ENCODE data around the gene DGCR2. TPM values are rescaled to one million over a fixed set of nuclear protein-coding genes. Genes with fewer than 3 reads are reported as not detected.

The DGCR2 gene
- total RNA-seq, 1 experiment from 2014 or later, result 42.9 TPM

GRCh38 chr22:19042285-19043120, 79.7 kb downstream of the DGCR2 start (continued):
- TF ChIP-seq RAD21 (IDR thresholded peaks at IDR 0.05; ENCODE audit: low read depth), result no peak
- TF ChIP-seq EZH2 (IDR thresholded peaks at IDR 0.05), result no peak
- TF ChIP-seq, protein P1, sequence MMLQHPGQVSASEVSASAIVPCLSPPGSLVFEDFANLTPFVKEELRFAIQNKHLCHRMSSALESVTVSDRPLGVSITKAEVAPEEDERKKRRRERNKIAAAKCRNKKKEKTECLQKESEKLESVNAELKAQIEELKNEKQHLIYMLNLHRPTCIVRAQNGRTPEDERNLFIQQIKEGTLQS (IDR thresholded peaks at IDR 0.05), result no peak
- TF ChIP-seq ELF1 (IDR thresholded peaks at IDR 0.05; ENCODE audit: borderline replicate concordance, low read depth), result no peak
- TF ChIP-seq TCF7L2 (IDR thresholded peaks at IDR 0.05; ENCODE audit: borderline replicate concordance, extremely low read depth, insufficient read depth, insufficient read length), result no peak
- TF ChIP-seq ZFX (IDR thresholded peaks at IDR 0.05), result no peak
- no peak for TF ChIP-seq EZH2phosphoT487 (IDR thresholded peaks at IDR 0.05; ENCODE audit: borderline replicate concordance)
- TF ChIP-seq JUND (IDR thresholded peaks at IDR 0.05), result no peak

GRCh38 chr22:19041704-19042074, 80.5 kb downstream of the DGCR2 start:
- H3K4me3 ChIP-seq (replicated peaks in 1 of 2; ENCODE audit: low read depth in 1 of 2, low read length in 2 of 2), result no peak overlapping the region
- ChIA-PET CTCF (no interaction called here), RAD21 (ENCODE audit: low non-redundant PET in 1 of 2, low total read pairs in 2 of 2, uncharacterized antibody in 2 of 2, unreplicated experiment in 2 of 2) (no interaction called here), POLR2A (no interaction called here)
- H3K27me3 ChIP-seq (ENCODE audit: insufficient read depth, low read length), result no peaks in the 10 kb centered on the region
- no peak overlapping the region for H3K9ac ChIP-seq (ENCODE audit: low read length)
- H3K4me1 ChIP-seq (ENCODE audit: control insufficient read depth in 1 of 2, insufficient read depth in 2 of 2, low read length in 2 of 2), result no peaks in the 10 kb centered on the region
- no peak overlapping the region for H2AFZ ChIP-seq (ENCODE audit: low read depth, low read length, poor library complexity, severe bottlenecking)
- DNase-seq (ENCODE audit: low read depth, low spot score) (no peak), ATAC-seq (no peak)
- peaks cover 4 to 7% of the 10 kb centered on the region in 2 experiments; a peak in 3 of 4 replicates for H3K36me3 ChIP-seq (ENCODE audit: control insufficient read depth in 1 of 2, insufficient read depth in 2 of 2, low read length in 2 of 2)
- no peaks in the 10 kb centered on the region for H3K9me2 ChIP-seq (ENCODE audit: insufficient read depth)
- intact Hi-C loops (cut with micrococcal nuclease), result no loop called here
- H3K27ac ChIP-seq (ENCODE audit: low read depth, low read length), result no peak overlapping the region
- no peak overlapping the region for H3K4me2 ChIP-seq (ENCODE audit: low read length)
- BruUV-seq (replicated peaks), result no TSS peak
- no peaks in the 10 kb centered on the region for H3K9me3 ChIP-seq (ENCODE audit: control insufficient read depth in 1 of 2, insufficient read depth in 1 of 2, low read depth in 1 of 2, low read length in 2 of 2)
- H3K79me2 ChIP-seq (ENCODE audit: insufficient read depth, low read length), result no peaks in the 10 kb centered on the region
- no peaks in the 10 kb centered on the region for H4K20me1 ChIP-seq (ENCODE audit: insufficient read depth)
- TF ChIP-seq ZBTB33 (IDR thresholded peaks at IDR 0.05; ENCODE audit: extremely low read depth, insufficient replicate concordance, low read length) (no peak), JUND (IDR thresholded peaks at IDR 0.05) (no peak), SP1 (IDR thresholded peaks at IDR 0.05; ENCODE audit: low read depth) (no peak)
- TF ChIP-seq, protein P1 (IDR thresholded peaks at IDR 0.05), result no peak
